Liver (tissue), 3 donors: ENCODE results near the gene HSPA9.

Experiments
- ATF3 ChIP-seq: IDR thresholded peaks from 2 replicates; pipeline ENCODE4 v1.6.1; 2016; ENCODE audit warnings: antibody characterized with exemption
- CTCF ChIP-seq: fragments of 150-350 bp; IDR thresholded peaks from 2 replicates; pipeline ENCODE4 v1.5.1; 2017; ENCODE audit warnings: improper control_type of control experiment, low read depth, low read length; ENCODE audit not compliant: missing input control
- JUND ChIP-seq, 2 donors: IDR thresholded peaks; 2 replicates each; pipeline ENCODE4 v1.6.1; 2016; ENCODE audit warnings: antibody characterized with exemption in 2 of 2
- NR2F2 ChIP-seq: IDR thresholded peaks from 2 replicates; pipeline ENCODE4 v1.6.1; 2016; ENCODE audit warnings: antibody characterized with exemption
- YY1 ChIP-seq: IDR thresholded peaks from 2 replicates; pipeline ENCODE4 v1.6.1; 2016; ENCODE audit warnings: antibody characterized with exemption, mild to moderate bottlenecking
- donor health status: healthy.
- donor health status: healthy.

- TF ChIP-seq CTCF (no peak), NR2F2 (no peak), JUND (IDR thresholded peaks at IDR 0.05) (no peak), YY1 (no peak), ATF3 (no peak)
Measured at GRCh38 chr5:138570871-138571270, 4.3 kb downstream of the HSPA9 start.
